ENCODE results near the gene SHC3.

GRCh38 chr9:89014153-89014552 is 164.5 kb downstream of the SHC3 start:
- TF ChIP-seq SP1 (IDR thresholded peaks at IDR 0.05), result no peak
- no peak for TF ChIP-seq ARNT (IDR thresholded peaks at IDR 0.05)
- no peak for TF ChIP-seq SUZ12 (IDR thresholded peaks at IDR 0.05)
- TF ChIP-seq FOXM1 (IDR thresholded peaks at IDR 0.05; ENCODE audit: borderline replicate concordance), result no peak
- no peak for TF ChIP-seq CTBP1 (IDR thresholded peaks at IDR 0.05; ENCODE audit: borderline replicate concordance)
- TF ChIP-seq LEF1 (IDR thresholded peaks at IDR 0.05; ENCODE audit: borderline replicate concordance), result no peak
